HG02763 (cell line): ENCODE measurements around the gene RPS6KA5.

Experiments
- ATAC-seq: cut with Tn5 transposase; IDR thresholded peaks from one replicate; pipeline ENCODE4 v1.9.1; 2021; ENCODE audit warnings: mild to moderate bottlenecking, moderate library complexity; ENCODE audit not compliant: unreplicated experiment

The RPS6KA5 gene

GRCh38 chr14:90813442-90813841 lies 247.0 kb downstream of the RPS6KA5 start:
- ATAC-seq, result no peak

- no peak for ATAC-seq
Measured at GRCh38 chr14:90812109-90812508, 248.3 kb downstream of the RPS6KA5 start.

- no peak for ATAC-seq
Measured at GRCh38 chr14:90811641-90812040, 248.8 kb downstream of the RPS6KA5 start.

- ATAC-seq, result no peak
Measured at GRCh38 chr14:90810806-90811205, 249.6 kb downstream of the RPS6KA5 start.

- ATAC-seq, result no peak
Measured at GRCh38 chr14:90809530-90810312, 250.7 kb downstream of the RPS6KA5 start.

- no peak for ATAC-seq
Measured at GRCh38 chr14:90808759-90809529, 251.5 kb downstream of the RPS6KA5 start.

- no peak for ATAC-seq
Measured at GRCh38 chr14:90807060-90807459, 253.4 kb downstream of the RPS6KA5 start.

GRCh38 chr14:90805662-90806540 lies 254.5 kb downstream of the RPS6KA5 start:
- no peak for ATAC-seq

GRCh38 chr14:90805084-90805391 lies 255.4 kb downstream of the RPS6KA5 start:
- no peak for ATAC-seq

- no peak for ATAC-seq
Measured at GRCh38 chr14:90804292-90805083, 256.0 kb downstream of the RPS6KA5 start.

GRCh38 chr14:90803249-90803648 lies 257.2 kb downstream of the RPS6KA5 start:
- no peak for ATAC-seq

- no peak for ATAC-seq
Measured at GRCh38 chr14:90799420-90799819, 261.0 kb downstream of the RPS6KA5 start.

GRCh38 chr14:90797919-90798318 lies 262.5 kb downstream of the RPS6KA5 start:
- no peak for ATAC-seq
